Stimulated activated CD4-positive, alpha-beta T cell treated with anti-CD3 and anti-CD28 coated beads, Interleukin-12 subunit alpha, Interleukin-12 subunit beta, amount 100 ng/mL, for 4 hours (primary cell): Measurements from ENCODE around the gene ECPAS.
"Not testable (repeated sequence)": the region's sequence is repeated elsewhere in the genome, so short reads cannot be mapped to it uniquely, and the experiment has no call there.

ENCODE experiments used
- DNase-seq: peaks from one replicate; pipeline ENCODE4 v3.0.0-alpha.2; 2020

ECPAS gene

GRCh38 chr9:111411266-111411665, 72.9 kb downstream of the ECPAS start:
- DNase-seq, result no peak

GRCh38 chr9:111407813-111408212, 76.4 kb downstream of the ECPAS start:
- no peak for DNase-seq

GRCh38 chr9:111405701-111406100, 78.5 kb downstream of the ECPAS start:
- no peak for DNase-seq

GRCh38 chr9:111401486-111401885, 82.7 kb downstream of the ECPAS start:
- not testable (repeated sequence) for DNase-seq

DNA sequence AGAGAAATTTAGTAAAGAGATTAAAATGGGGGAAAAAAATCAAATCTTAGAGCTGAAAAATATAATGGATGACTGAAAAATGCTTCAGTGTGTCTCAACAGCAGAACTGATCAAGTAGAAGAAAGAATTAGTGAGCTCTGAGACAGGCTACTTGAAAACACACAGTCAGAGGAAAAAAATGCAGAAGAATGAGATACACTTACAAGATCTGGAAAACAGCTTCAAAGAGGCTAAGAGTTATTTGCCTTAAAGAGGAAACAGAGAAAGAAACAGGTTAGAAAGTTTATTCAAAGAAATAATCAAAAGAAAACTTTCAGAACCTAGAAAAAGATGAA, 83.7 kb downstream of the ECPAS start:
- DNase-seq, result no peak

GRCh38 chr9:111399772-111400563, 84.2 kb downstream of the ECPAS start:
- DNase-seq, result no peak

- DNase-seq, result no peak
Observed at GRCh38 chr9:111399211-111399739, 84.9 kb downstream of the ECPAS start.

GRCh38 chr9:111393971-111394370, 90.2 kb downstream of the ECPAS start:
- DNase-seq, result no peak

- no peak for DNase-seq
Observed at GRCh38 chr9:111389406-111389805, 94.8 kb downstream of the ECPAS start.

- no peak for DNase-seq
Observed at GRCh38 chr9:111386386-111386785, 97.8 kb downstream of the ECPAS start.

- DNase-seq, result no peak
Observed at GRCh38 chr9:111381006-111381405, 103.2 kb downstream of the ECPAS start.

DNA sequence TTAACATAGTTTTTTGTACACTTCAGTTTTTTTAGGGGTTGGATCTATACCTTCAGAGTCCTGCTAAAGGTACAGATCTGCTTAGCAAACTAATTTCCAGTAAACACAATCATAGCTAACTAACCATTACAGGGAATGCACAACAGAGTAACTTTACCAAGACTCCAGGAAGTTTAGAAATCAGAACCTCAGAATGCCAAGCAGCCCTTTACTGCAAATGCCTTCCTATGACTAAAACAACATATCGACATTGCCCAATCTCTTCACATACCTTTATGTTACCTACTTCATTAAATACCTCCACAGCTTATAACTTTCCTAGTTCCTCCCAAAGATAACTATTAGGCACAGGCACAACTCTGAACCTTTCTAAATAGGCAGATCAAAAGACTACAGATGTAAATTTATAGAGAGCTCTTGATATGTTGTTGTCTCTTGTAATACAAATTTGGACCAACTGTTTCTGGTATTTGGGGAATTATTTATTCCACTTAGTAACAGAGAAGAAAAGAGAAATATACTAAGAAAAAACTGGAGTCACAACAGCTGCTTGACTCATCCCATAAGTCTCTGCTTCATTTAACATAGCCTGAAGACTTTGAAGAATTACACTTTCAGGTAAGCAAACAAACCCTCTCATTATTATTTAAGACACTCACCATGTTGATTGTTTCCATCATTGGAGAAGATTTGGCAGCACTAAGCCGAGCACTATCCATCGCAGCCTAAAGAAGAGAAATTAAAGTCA, 108.2 kb downstream of the ECPAS start:
- no peak for DNase-seq

DNA sequence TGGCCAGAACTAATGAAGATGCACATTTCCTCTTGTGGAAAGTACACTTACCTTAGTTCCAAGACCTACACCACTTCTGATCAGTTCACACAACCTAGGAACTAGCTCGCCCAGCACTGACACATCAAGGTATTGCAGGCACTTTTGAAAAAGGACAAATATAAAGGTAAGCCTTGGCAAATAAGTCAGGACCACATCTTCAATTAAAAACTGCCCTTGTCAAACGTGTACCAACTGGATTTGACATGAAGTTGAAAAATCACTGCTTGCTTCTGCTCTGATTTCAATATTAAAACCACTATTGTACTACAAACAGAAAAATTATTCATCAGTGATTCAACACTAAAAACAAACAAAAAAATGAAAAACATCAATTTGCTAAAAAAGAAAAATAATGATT, 109.1 kb downstream of the ECPAS start:
- no peak for DNase-seq

DNA sequence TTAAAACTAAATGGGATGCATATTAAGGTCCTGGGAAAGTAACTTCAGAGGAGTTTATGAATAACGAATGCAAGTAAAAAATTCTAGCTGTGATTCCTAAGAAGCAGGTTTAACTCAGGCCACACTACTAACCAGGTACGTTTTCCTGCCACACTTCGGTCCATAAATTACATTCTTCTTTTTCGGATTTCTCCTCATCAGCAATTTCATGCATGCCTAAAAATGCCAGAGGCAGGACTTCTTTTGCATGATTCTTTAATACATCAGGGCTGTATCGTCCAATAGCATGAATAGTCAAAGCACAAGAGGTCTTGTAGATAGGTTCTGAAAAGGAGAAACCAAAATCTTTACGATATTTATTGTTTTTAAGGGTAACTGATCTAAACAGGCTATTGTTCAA, 111.9 kb downstream of the ECPAS start:
- DNase-seq, result no peak

DNA sequence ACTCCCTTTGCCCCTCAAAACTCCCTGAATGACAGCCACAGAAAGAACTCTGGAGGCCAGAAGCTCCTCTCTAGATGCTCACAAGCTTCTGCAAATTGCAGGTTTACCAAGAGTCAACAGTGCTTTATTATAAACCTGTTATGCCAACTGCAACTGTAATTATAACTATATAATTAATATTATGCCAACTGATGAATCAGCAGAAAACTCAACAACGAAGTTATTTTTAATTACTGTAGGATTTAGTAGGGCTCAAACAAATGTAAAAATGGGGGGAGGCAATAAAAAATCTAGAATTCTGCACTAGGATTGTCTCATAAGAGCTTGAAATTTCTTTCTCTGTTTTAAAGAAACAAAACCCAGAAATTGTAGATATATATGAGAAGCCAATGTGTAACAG, 117.2 kb downstream of the ECPAS start:
- no peak for DNase-seq

GRCh38 chr9:111362526-111362925, 121.7 kb downstream of the ECPAS start:
- DNase-seq, result no peak

DNA sequence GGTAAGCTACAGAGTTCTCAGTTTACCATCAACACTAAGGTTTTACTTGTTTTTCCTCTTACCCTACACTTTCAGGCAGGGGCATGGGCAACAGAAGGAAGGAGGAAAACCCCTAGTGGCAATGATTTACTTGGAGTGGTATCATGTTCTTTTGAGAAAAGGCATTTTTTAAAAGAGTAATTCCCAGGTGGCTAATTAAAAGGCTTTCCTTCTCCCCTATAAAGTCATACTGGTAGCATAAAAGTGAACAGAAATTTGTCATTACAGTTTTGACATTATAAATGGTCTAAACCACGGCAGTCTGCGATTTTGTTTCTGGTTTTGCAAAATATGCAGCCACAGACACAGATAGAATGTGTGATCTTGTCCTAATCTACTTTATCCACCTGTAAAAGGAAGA, 123.3 kb downstream of the ECPAS start:
- DNase-seq, result no peak

- no peak for DNase-seq
Observed at GRCh38 chr9:111356481-111357244, 127.5 kb downstream of the ECPAS start.

- no peak for DNase-seq
Observed at GRCh38 chr9:111352545-111352944, 131.6 kb downstream of the ECPAS start.

GRCh38 chr9:111350556-111350955, 133.6 kb downstream of the ECPAS start:
- no peak for DNase-seq

- no peak for DNase-seq
Observed at GRCh38 chr9:111349766-111350165, 134.4 kb downstream of the ECPAS start.

DNA sequence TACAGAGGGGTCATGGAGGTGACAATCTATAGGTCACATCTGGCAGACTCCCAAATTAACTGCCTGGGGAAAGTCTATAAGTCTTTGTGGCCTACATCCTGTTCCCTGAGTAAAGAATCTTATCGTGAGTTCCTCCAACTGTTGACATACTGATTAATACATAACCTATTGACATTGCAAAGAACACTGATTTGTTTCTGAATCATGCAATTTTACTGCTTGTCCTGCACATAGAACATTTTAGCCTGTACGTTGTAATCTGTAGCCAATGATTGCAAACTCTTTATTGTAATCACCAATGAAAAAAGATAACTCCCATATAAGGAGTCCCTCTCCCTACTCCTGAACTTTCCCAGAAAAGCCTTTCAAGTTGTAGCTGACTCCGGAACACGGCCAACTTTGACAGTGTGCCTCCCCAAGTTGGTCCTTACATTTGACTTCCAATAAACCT, 135.3 kb downstream of the ECPAS start:
- DNase-seq, result no peak

- DNase-seq, result not testable (repeated sequence)
Observed at GRCh38 chr9:111334318-111334863, 149.8 kb downstream of the ECPAS start.
